GM21717 (cell line): ENCODE data around the gene FCN3.
A peak's percentile ranks its signal among the peaks of the same experiment; 100 is the strongest.
"Not testable (repeated sequence)": the region's sequence is repeated elsewhere in the genome, so short reads cannot be mapped to it uniquely, and the experiment has no call there.

ENCODE experiments used
- ATAC-seq: cut with Tn5 transposase; IDR thresholded peaks from one replicate; pipeline ENCODE4 v1.9.1; 2021; ENCODE audit warnings: mild to moderate bottlenecking, moderate library complexity; ENCODE audit not compliant: unreplicated experiment

FCN3 gene

GRCh38 chr1:27400082-27400962, 25.7 kb upstream of the FCN3 start:
- ATAC-seq, result no peak

- no peak for ATAC-seq
Observed at GRCh38 chr1:27399251-27400025, 24.8 kb upstream of the FCN3 start.

GRCh38 chr1:27398405-27399149, 24.0 kb upstream of the FCN3 start:
- no peak for ATAC-seq

GRCh38 chr1:27397749-27398148, 23.1 kb upstream of the FCN3 start:
- no peak for ATAC-seq

GRCh38 chr1:27397110-27397509, 22.5 kb upstream of the FCN3 start:
- no peak for ATAC-seq

- no peak for ATAC-seq
Observed at GRCh38 chr1:27395441-27396195, 21.0 kb upstream of the FCN3 start.

- ATAC-seq, result no peak
Observed at GRCh38 chr1:27394925-27395324, 20.3 kb upstream of the FCN3 start.

GRCh38 chr1:27394282-27394658, 19.6 kb upstream of the FCN3 start:
- no peak for ATAC-seq

GRCh38 chr1:27393641-27394281, 19.1 kb upstream of the FCN3 start:
- ATAC-seq, result no peak

GRCh38 chr1:27392778-27393635, 18.4 kb upstream of the FCN3 start:
- no peak for ATAC-seq

- peak; percentile 80 for ATAC-seq
Observed at GRCh38 chr1:27392096-27392777, 17.6 kb upstream of the FCN3 start, which contains the start of gene GPR3. Gene GPR3, plus strand, starts transcription at chr1:27392622. Its CDS starts 1,177 bp downstream, at chr1:27393799.

- no peak for ATAC-seq
Observed at GRCh38 chr1:27391511-27392095, 17.0 kb upstream of the FCN3 start.

GRCh38 chr1:27388337-27389005, 13.8 kb upstream of the FCN3 start:
- no peak for ATAC-seq

GRCh38 chr1:27384797-27385196, 10.2 kb upstream of the FCN3 start:
- ATAC-seq, result not testable (repeated sequence)

- no peak for ATAC-seq
Observed at GRCh38 chr1:27383661-27384060, 9.0 kb upstream of the FCN3 start.

- ATAC-seq, result no peak
Observed at GRCh38 chr1:27383039-27383605, 8.5 kb upstream of the FCN3 start, which contains the start of gene CD164L2. Gene CD164L2, minus strand, starts transcription at chr1:27383333. Its CDS starts 94 bp downstream, at chr1:27383239.
